Measurements from ENCODE around the gene SLC25A48. TPM values are rescaled to one million over a fixed set of nuclear protein-coding genes. Genes with fewer than 3 reads are reported as not detected.

SLC25A48 gene
- total RNA-seq = not detected
- total RNA-seq = 0 reads per million in 2 donors

GRCh38 chr5:135834639-135835529, at the start of gene SLC25A48:
SLC25A48 (plus strand) TSS chr5:135834663; CDS start chr5:135834848, 185 bp downstream.
- peak; percentile 45 for ATAC-seq
- Mint-ChIP-seq H3K27ac (no peak within 1 kb of the TSS), H3K27me3 (peaks cover 49% of the 10 kb centered on the region)

GRCh38 chr5:135800656-135801055, 33.8 kb upstream of the SLC25A48 start:
- H3K9me3 ChIP-seq (ENCODE audit: control insufficient read depth, low read length, poor library complexity, severe bottlenecking) = no peaks in the 10 kb centered on the region
- DNase-seq (no peak), ATAC-seq (no peak)
- H3K4me1 Mint-ChIP-seq = no peaks in the 10 kb centered on the region
- no peak overlapping the region for H3K4me3 Mint-ChIP-seq
- no peaks in the 10 kb centered on the region for H3K36me3 Mint-ChIP-seq (ENCODE audit: low read depth)
- peaks cover 53% of the 10 kb centered on the region for H3K27me3 Mint-ChIP-seq
- H3K27ac Mint-ChIP-seq = no peak overlapping the region

More at GRCh38 chr5:135834639-135835529, at the start of gene SLC25A48:
- Mint-ChIP-seq H3K4me3 (no peak within 1 kb of the TSS), H3K4me1 (peaks cover 13% of the 10 kb centered on the region), H3K36me3 (ENCODE audit: low read depth) (peaks cover 8% of the 10 kb centered on the region)
- no peak for DNase-seq
- H3K9me3 ChIP-seq (ENCODE audit: control insufficient read depth, low read length, poor library complexity, severe bottlenecking) = no peaks in the 10 kb centered on the region

- peaks cover 2% of the 10 kb centered on the region for H3K4me1 Mint-ChIP-seq
- H3K36me3 Mint-ChIP-seq (ENCODE audit: low read depth) = peaks cover 5% of the 10 kb centered on the region
- no peak for ATAC-seq
- peaks cover 46% of the 10 kb centered on the region for H3K27me3 Mint-ChIP-seq
- DNase-seq = no peak
- H3K27ac Mint-ChIP-seq = no peak overlapping the region
- H3K9me3 ChIP-seq (ENCODE audit: control insufficient read depth, low read length, poor library complexity, severe bottlenecking) = no peaks in the 10 kb centered on the region
- H3K4me3 Mint-ChIP-seq = no peak overlapping the region
Measured at GRCh38 chr5:135810188-135810943, 24.1 kb upstream of the SLC25A48 start.

GRCh38 chr5:135811007-135811406, 23.5 kb upstream of the SLC25A48 start:
- Mint-ChIP-seq H3K27ac (no peak overlapping the region), H3K4me1 (peaks cover 2% of the 10 kb centered on the region), H3K4me3 (no peak overlapping the region), H3K36me3 (ENCODE audit: low read depth) (peaks cover 5% of the 10 kb centered on the region), H3K27me3 (peaks cover 48% of the 10 kb centered on the region)
- DNase-seq (no peak), ATAC-seq (no peak)
- H3K9me3 ChIP-seq (ENCODE audit: control insufficient read depth, low read length, poor library complexity, severe bottlenecking) = no peaks in the 10 kb centered on the region

- peaks cover 5% of the 10 kb centered on the region for H3K36me3 Mint-ChIP-seq (ENCODE audit: low read depth)
- H3K27ac Mint-ChIP-seq = no peak overlapping the region
- no peaks in the 10 kb centered on the region for H3K9me3 ChIP-seq (ENCODE audit: control insufficient read depth, low read length, poor library complexity, severe bottlenecking)
- no peak overlapping the region for H3K4me3 Mint-ChIP-seq
- no peak for ATAC-seq
- no peak for DNase-seq
- peaks cover 43% of the 10 kb centered on the region for H3K27me3 Mint-ChIP-seq
- H3K4me1 Mint-ChIP-seq = peaks cover 2% of the 10 kb centered on the region
Measured at GRCh38 chr5:135813758-135814157, 20.7 kb upstream of the SLC25A48 start.

GRCh38 chr5:135814316-135814715, 20.1 kb upstream of the SLC25A48 start:
- Mint-ChIP-seq H3K36me3 (ENCODE audit: low read depth) (peaks cover 5% of the 10 kb centered on the region), H3K27ac (no peak overlapping the region), H3K4me3 (no peak overlapping the region), H3K4me1 (peaks cover 2% of the 10 kb centered on the region), H3K27me3 (peaks cover 39% of the 10 kb centered on the region)
- DNase-seq = no peak
- H3K9me3 ChIP-seq (ENCODE audit: control insufficient read depth, low read length, poor library complexity, severe bottlenecking) = no peaks in the 10 kb centered on the region
- ATAC-seq = no peak

- H3K4me3 Mint-ChIP-seq = no peak overlapping the region
- H3K27ac Mint-ChIP-seq = no peak overlapping the region
- no peak for ATAC-seq
- peaks cover 5% of the 10 kb centered on the region for H3K36me3 Mint-ChIP-seq (ENCODE audit: low read depth)
- peaks cover 2% of the 10 kb centered on the region for H3K4me1 Mint-ChIP-seq
- H3K9me3 ChIP-seq (ENCODE audit: control insufficient read depth, low read length, poor library complexity, severe bottlenecking) = no peaks in the 10 kb centered on the region
- no peak for DNase-seq
- H3K27me3 Mint-ChIP-seq = peaks cover 34% of the 10 kb centered on the region
Measured at GRCh38 chr5:135814812-135815211, 19.7 kb upstream of the SLC25A48 start.

GRCh38 chr5:135821061-135821801, 13.2 kb upstream of the SLC25A48 start:
- Mint-ChIP-seq H3K4me3 (no peak overlapping the region), H3K36me3 (ENCODE audit: low read depth) (no peaks in the 10 kb centered on the region), H3K27me3 (peaks cover 8% of the 10 kb centered on the region), H3K27ac (no peak overlapping the region), H3K4me1 (peaks cover 2% of the 10 kb centered on the region)
- H3K9me3 ChIP-seq (ENCODE audit: control insufficient read depth, low read length, poor library complexity, severe bottlenecking) = no peaks in the 10 kb centered on the region
- no peak for ATAC-seq
- no peak for DNase-seq

- no peak for ATAC-seq
- H3K27ac Mint-ChIP-seq = no peak overlapping the region
Measured at GRCh38 chr5:135821802-135822201, 12.7 kb upstream of the SLC25A48 start.

GRCh38 chr5:135822286-135822685, 12.2 kb upstream of the SLC25A48 start:
- DNase-seq (no peak), ATAC-seq (no peak)
- Mint-ChIP-seq H3K27me3 (peaks cover 13% of the 10 kb centered on the region), H3K27ac (no peak overlapping the region), H3K4me3 (no peak overlapping the region), H3K4me1 (peaks cover 2% of the 10 kb centered on the region), H3K36me3 (ENCODE audit: low read depth) (no peaks in the 10 kb centered on the region)
- H3K9me3 ChIP-seq (ENCODE audit: control insufficient read depth, low read length, poor library complexity, severe bottlenecking) = no peaks in the 10 kb centered on the region

More at GRCh38 chr5:135821802-135822201, 12.7 kb upstream of the SLC25A48 start:
- Mint-ChIP-seq H3K36me3 (ENCODE audit: low read depth) (no peaks in the 10 kb centered on the region), H3K27me3 (peaks cover 9% of the 10 kb centered on the region), H3K4me3 (no peak overlapping the region), H3K4me1 (peaks cover 2% of the 10 kb centered on the region)
- no peaks in the 10 kb centered on the region for H3K9me3 ChIP-seq (ENCODE audit: control insufficient read depth, low read length, poor library complexity, severe bottlenecking)
- no peak for DNase-seq

- ATAC-seq = no peak
- H3K9me3 ChIP-seq (ENCODE audit: control insufficient read depth, low read length, poor library complexity, severe bottlenecking) = no peaks in the 10 kb centered on the region
- no peak overlapping the region for H3K4me3 Mint-ChIP-seq
- peaks cover 2% of the 10 kb centered on the region for H3K4me1 Mint-ChIP-seq
- H3K27ac Mint-ChIP-seq = no peak overlapping the region
- no peaks in the 10 kb centered on the region for H3K36me3 Mint-ChIP-seq (ENCODE audit: low read depth)
- no peak for DNase-seq
- H3K27me3 Mint-ChIP-seq = peaks cover 13% of the 10 kb centered on the region
Measured at GRCh38 chr5:135822959-135823358, 11.5 kb upstream of the SLC25A48 start.

GRCh38 chr5:135823881-135824280, 10.6 kb upstream of the SLC25A48 start:
- Mint-ChIP-seq H3K27me3 (peaks cover 16% of the 10 kb centered on the region), H3K27ac (no peak overlapping the region), H3K36me3 (ENCODE audit: low read depth) (no peaks in the 10 kb centered on the region), H3K4me3 (no peak overlapping the region), H3K4me1 (peaks cover 2% of the 10 kb centered on the region)
- DNase-seq (no peak), ATAC-seq (no peak)
- no peaks in the 10 kb centered on the region for H3K9me3 ChIP-seq (ENCODE audit: control insufficient read depth, low read length, poor library complexity, severe bottlenecking)

GRCh38 chr5:135824541-135825041, 9.9 kb upstream of the SLC25A48 start:
- H3K27me3 Mint-ChIP-seq = peaks cover 22% of the 10 kb centered on the region
- H3K4me1 Mint-ChIP-seq = peaks cover 4% of the 10 kb centered on the region
- ATAC-seq = no peak
- H3K9me3 ChIP-seq (ENCODE audit: control insufficient read depth, low read length, poor library complexity, severe bottlenecking) = no peaks in the 10 kb centered on the region
- DNase-seq = no peak
- H3K36me3 Mint-ChIP-seq (ENCODE audit: low read depth) = no peaks in the 10 kb centered on the region
- H3K4me3 Mint-ChIP-seq = no peak overlapping the region
- H3K27ac Mint-ChIP-seq = no peak overlapping the region

Data from T-helper 17 cell (primary cell).